Karpas-422 (cell line): ENCODE measurements around the gene DMBX1. TPM values are rescaled to one million over a fixed set of nuclear protein-coding genes. Genes with fewer than 3 reads are reported as not detected.

Experiments
- DNase-seq: peaks from one replicate; pipeline ENCODE4 v3.0.0-alpha.2; 2015
- H2AFZ ChIP-seq: fragments of 200-600 bp; sonication (generic); 2 replicates; pipeline ENCODE4 v1.6.1; 2014; ENCODE audit warnings: antibody characterized with exemption, low read length, mixed read lengths
- H3K27ac ChIP-seq: fragments of 200-600 bp; sonication (generic); 2 replicates; pipeline ENCODE4 v1.5.1; 2014; ENCODE audit warnings: mild to moderate bottlenecking, low read length, moderate library complexity
- H3K27me3 ChIP-seq: fragments of 200-600 bp; sonication (generic); 2 replicates; pipeline ENCODE4 v1.6.1; 2014; ENCODE audit warnings: low read length, mixed read lengths
- H3K36me3 ChIP-seq: fragments of 200-600 bp; sonication (generic); 2 replicates; pipeline ENCODE4 v1.6.1; 2014; ENCODE audit warnings: low read length, mixed read lengths; ENCODE audit not compliant: insufficient read depth
- H3K4me1 ChIP-seq: fragments of 200-600 bp; sonication (generic); 2 replicates; pipeline ENCODE4 v1.6.1; 2014; ENCODE audit warnings: mild to moderate bottlenecking, low read length, mixed read lengths
- H3K4me2 ChIP-seq: fragments of 200-600 bp; sonication (generic); 2 replicates; pipeline ENCODE4 v1.6.1; 2014; ENCODE audit warnings: low read length, low read depth, mild to moderate bottlenecking; ENCODE audit not compliant: poor library complexity, severe bottlenecking
- H3K4me3 ChIP-seq: fragments of 200-600 bp; sonication (generic); 2 replicates; pipeline ENCODE4 v1.5.1; 2014; ENCODE audit warnings: mild to moderate bottlenecking, antibody characterized with exemption, low read length, mixed read lengths
- H3K79me2 ChIP-seq: fragments of 200-600 bp; sonication (generic); 2 replicates; pipeline ENCODE4 v1.6.1; 2014; ENCODE audit warnings: mild to moderate bottlenecking, low read length, mixed read lengths
- H3K9ac ChIP-seq: fragments of 200-600 bp; sonication (generic); 2 replicates; pipeline ENCODE4 v1.6.0; 2014; ENCODE audit warnings: low read length
- H3K9me2 ChIP-seq: fragments of 200-600 bp; sonication (generic), shearing (Covaris generic); replicated peaks from 2 replicates; pipeline ENCODE4 v1.6.0; 2014; ENCODE audit warnings: mild to moderate bottlenecking, low read length, moderate library complexity; ENCODE audit not compliant: insufficient read depth
- H3K9me3 ChIP-seq: fragments of 300-700, 200-600 bp; sonication (generic); 2 replicates; pipeline ENCODE4 v1.6.1; 2014; ENCODE audit warnings: low read length, mixed read lengths
- H4K20me1 ChIP-seq: fragments of 200-600 bp; sonication (generic); 2 replicates; pipeline ENCODE4 v1.6.1; 2014; ENCODE audit warnings: mild to moderate bottlenecking, antibody characterized with exemption, low read length, low read depth; ENCODE audit not compliant: insufficient read depth
- total RNA-seq: library from RNA; depleted of rRNA; stranded (reverse); fragments of >200 nt; shearing (Covaris generic); gene quantifications from 2 replicates; pipeline ENCODE4 v1.2.3, GENCODE V29; 2014; ENCODE audit warnings: low replicate concordance

Gene DMBX1
- total RNA-seq, 1 experiment from 2014 or later, result not detected

DNA sequence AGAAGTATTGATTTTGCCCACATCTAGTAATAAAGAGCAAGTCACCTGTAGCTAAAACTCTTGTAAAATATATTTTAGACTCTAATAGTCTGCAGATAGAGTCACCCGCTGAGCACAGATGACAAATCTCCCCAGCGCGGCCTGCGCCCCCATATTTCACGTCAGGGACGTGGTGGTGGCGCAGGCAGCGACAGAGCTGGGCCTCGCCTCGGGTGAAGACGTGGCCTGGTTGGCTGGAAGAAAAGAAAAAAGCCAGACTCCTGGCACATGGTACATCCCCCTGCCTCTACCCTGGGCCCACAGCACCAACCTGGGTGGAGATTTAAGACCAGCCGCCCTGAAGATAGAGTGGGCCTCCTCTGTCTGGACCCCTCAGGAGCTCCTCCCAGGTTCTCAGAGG is 6.0 kb upstream of the DMBX1 start:
- no peaks in the 10 kb centered on the region for H3K4me1 ChIP-seq
- no peaks in the 10 kb centered on the region for H3K9me3 ChIP-seq
- no peaks in the 10 kb centered on the region for H3K9me2 ChIP-seq
- no peak overlapping the region for H3K27ac ChIP-seq
- no peak for DNase-seq
- no peaks in the 10 kb centered on the region for H4K20me1 ChIP-seq
- H3K9ac ChIP-seq, result no peak overlapping the region
- no peaks in the 10 kb centered on the region for H3K79me2 ChIP-seq
- H3K27me3 ChIP-seq, result no peaks in the 10 kb centered on the region
- no peak overlapping the region for H2AFZ ChIP-seq
- H3K36me3 ChIP-seq, result no peaks in the 10 kb centered on the region
- no peak overlapping the region for H3K4me2 ChIP-seq
- no peak overlapping the region for H3K4me3 ChIP-seq

DNA sequence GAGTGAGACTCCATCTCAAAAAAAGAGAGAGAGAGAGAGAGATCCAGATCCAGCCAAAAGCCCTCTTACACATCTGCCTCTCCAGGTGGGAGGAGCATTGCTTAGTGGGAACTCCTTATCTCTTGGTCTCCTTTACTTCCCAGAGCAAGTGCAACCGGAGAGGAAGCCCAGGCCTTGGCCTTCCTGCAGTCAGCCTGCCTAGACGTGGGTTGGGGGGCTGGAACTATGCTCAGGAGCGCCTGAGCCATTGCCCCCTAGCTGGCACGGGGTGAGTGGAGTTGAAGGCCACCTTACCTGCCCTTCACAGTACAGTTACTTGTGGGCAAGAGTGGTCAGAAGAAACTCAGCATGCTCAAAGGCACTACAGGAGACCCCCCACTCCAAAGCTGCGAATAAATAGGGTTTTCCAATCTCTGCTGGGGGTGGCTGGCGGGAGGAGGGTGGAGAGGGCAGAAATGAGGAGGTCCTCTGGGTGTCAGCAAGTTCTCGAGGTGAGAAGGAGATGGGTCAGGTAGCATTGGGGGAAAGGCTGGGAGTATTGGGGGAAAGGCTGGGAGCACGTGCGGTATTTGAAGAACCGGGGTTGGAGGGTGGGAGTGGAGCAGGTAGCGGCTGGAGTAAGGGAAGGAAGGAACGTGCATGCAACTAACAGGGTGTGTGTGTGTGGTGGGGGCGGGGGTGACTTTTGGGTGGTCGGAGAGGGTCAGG is 4.7 kb upstream of the DMBX1 start:
- Histone ChIP-seq H3K9me3 (no peaks in the 10 kb centered on the region), H3K9ac (no peak overlapping the region), H2AFZ (no peak overlapping the region), H3K79me2 (no peaks in the 10 kb centered on the region), H3K4me1 (no peaks in the 10 kb centered on the region), H3K9me2 (no peaks in the 10 kb centered on the region), H3K36me3 (no peaks in the 10 kb centered on the region), H3K4me3 (no peak overlapping the region), H3K27ac (no peak overlapping the region), H4K20me1 (no peaks in the 10 kb centered on the region), H3K27me3 (no peaks in the 10 kb centered on the region), H3K4me2 (no peak overlapping the region)
- no peak for DNase-seq

DNA sequence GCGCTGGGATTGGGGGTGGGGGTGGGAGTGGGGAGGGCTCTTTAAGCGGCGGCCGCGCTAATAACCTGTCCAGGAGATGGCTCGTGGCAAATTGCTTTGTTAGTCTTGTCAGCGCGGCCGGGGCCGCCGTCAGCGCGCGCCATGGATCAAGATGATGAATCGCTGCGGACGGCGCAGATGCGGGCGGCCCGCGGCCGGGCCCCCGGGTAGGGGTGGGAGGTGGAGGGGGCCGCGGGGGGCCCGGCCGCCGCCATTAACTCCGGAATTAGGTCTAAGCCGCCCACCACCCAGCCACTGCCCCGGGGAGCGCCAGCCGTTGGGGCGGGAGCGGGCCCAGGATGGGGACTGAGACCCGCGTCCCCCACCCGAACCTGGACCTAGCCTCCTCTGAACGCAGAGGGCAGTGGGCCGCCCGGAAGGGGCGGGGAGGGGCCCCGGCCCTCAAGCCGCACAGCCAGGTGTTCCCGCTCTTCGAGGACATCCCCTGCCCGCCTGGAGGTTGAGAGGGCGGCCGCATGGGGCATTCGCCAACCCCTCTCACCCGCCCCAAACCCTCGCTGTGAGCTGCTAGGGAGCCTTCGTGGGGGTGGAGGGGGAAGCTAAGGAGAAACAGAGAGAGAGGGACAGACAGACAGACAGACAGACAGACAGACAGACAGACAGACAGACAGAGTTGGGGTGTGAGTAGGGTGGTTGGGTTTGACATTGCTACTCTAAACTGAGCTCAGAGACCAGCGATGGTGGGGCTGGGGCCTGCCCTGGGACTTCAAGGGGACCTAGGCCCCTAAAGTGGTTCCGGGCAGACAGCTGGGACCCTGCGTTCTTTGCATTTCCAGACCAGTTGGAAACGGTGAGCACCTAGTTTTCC is 3.8 kb upstream of the DMBX1 start:
- Histone ChIP-seq H3K79me2 (no peaks in the 10 kb centered on the region), H2AFZ (no peak overlapping the region), H3K27ac (no peak overlapping the region), H3K9me3 (no peaks in the 10 kb centered on the region), H3K4me1 (no peaks in the 10 kb centered on the region), H4K20me1 (no peaks in the 10 kb centered on the region), H3K27me3 (no peaks in the 10 kb centered on the region), H3K9me2 (no peaks in the 10 kb centered on the region), H3K9ac (no peak overlapping the region), H3K4me3 (no peak overlapping the region), H3K36me3 (no peaks in the 10 kb centered on the region), H3K4me2 (no peak overlapping the region)
- DNase-seq, result no peak

DNA sequence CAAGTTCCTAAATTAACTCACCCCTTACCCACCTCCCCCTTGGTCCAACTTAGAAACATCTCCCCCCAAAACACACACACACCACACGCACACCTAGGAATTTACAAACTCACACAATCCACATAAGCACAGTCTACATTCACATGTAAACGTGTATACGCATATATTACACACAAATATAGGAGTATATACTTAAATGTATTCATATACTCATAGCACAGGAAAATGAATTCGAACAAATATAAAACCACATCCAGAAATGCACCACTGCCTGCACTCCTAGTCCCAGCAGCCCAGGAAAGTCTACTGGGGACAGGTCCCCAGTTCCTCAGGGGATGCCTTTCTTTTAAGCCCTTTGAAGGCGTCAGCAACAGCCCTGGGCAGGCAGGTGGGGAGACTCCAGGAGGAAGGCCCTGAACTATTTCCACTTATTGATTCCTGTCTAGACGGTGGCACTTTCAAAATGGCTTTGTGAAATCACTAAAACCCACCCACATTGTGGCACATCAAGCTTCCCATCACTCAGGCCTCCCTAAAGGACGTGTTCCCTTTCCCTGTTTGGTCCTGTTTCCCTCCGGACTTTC is 3.1 kb upstream of the DMBX1 start:
- no peak overlapping the region for H3K9ac ChIP-seq
- no peaks in the 10 kb centered on the region for H3K9me3 ChIP-seq
- H3K4me3 ChIP-seq, result no peak overlapping the region
- H4K20me1 ChIP-seq, result no peaks in the 10 kb centered on the region
- H3K79me2 ChIP-seq, result no peaks in the 10 kb centered on the region
- no peaks in the 10 kb centered on the region for H3K4me1 ChIP-seq
- H3K27ac ChIP-seq, result no peak overlapping the region
- no peak overlapping the region for H3K4me2 ChIP-seq
- no peak overlapping the region for H2AFZ ChIP-seq
- H3K36me3 ChIP-seq, result no peaks in the 10 kb centered on the region
- H3K27me3 ChIP-seq, result no peaks in the 10 kb centered on the region
- DNase-seq, result no peak
- H3K9me2 ChIP-seq, result no peaks in the 10 kb centered on the region

GRCh38 chr1:46487818-46488218 is 1.8 kb upstream of the DMBX1 start:
- H3K27ac ChIP-seq, result no peak overlapping the region

DNA sequence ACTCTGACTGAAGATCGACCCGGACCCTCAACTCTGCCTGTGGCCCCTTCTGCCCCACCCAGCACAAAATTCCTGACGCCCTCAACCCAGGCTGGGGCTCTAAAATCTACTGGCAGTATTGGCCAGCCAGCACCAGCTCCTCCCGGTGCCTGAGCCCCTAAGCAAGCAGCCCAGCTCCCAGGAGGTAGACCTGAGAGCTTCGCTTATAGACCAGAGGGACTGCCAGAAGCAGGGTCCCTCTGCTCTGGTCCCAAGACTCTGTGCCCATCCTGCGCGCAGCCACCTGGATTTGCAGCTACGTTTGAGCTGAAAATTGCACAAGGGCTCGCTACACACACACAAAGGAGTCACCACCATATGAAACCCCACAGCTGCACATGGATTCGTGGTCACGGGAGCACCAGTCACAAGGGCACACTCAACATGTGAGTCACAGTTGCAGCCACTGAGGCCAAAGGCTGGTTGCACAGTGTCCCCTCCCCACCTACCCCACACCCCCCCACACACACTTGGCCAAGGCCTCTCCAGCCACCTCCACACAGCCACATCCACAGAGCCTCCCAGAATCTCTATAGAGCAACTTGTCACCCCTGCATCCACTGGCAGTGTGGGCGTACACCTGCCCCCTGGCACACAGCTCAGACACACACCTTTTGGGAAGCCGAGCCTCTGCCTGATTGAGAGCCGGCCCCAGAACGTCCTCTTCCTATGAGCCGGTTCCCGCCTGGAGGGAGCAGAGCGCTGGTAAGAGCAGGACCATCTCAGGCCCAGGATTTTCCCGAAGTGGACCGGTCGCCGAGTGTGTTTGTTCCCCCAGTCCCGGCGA is 1.1 kb upstream of the DMBX1 start:
- Histone ChIP-seq H3K79me2 (no peaks in the 10 kb centered on the region), H3K27ac (no peak overlapping the region), H2AFZ (no peak overlapping the region), H3K36me3 (no peaks in the 10 kb centered on the region), H3K4me1 (no peaks in the 10 kb centered on the region), H4K20me1 (no peaks in the 10 kb centered on the region), H3K9ac (no peak overlapping the region), H3K9me2 (no peaks in the 10 kb centered on the region), H3K27me3 (no peaks in the 10 kb centered on the region), H3K4me2 (no peak overlapping the region), H3K9me3 (no peaks in the 10 kb centered on the region), H3K4me3 (no peak overlapping the region)
- no peak for DNase-seq

More at GRCh38 chr1:46487818-46488218, 1.8 kb upstream of the DMBX1 start:
- peak; percentile 66 for DNase-seq
- Histone ChIP-seq H3K4me2 (no peak overlapping the region), H3K36me3 (no peaks in the 10 kb centered on the region), H4K20me1 (no peaks in the 10 kb centered on the region), H3K4me3 (no peak overlapping the region), H3K9ac (no peak overlapping the region), H3K9me3 (no peaks in the 10 kb centered on the region), H3K9me2 (no peaks in the 10 kb centered on the region), H3K79me2 (no peaks in the 10 kb centered on the region), H2AFZ (no peak overlapping the region), H3K4me1 (no peaks in the 10 kb centered on the region), H3K27me3 (no peaks in the 10 kb centered on the region)

GRCh38 chr1:46489169-46489637 is 433 bp upstream of the DMBX1 start:
- no peaks in the 10 kb centered on the region for H3K79me2 ChIP-seq
- no peaks in the 10 kb centered on the region for H3K9me3 ChIP-seq
- H3K4me1 ChIP-seq, result no peaks in the 10 kb centered on the region
- no peak overlapping the region for H3K27ac ChIP-seq
- H3K9me2 ChIP-seq, result no peaks in the 10 kb centered on the region
- H3K27me3 ChIP-seq, result no peaks in the 10 kb centered on the region
- no peak overlapping the region for H3K4me3 ChIP-seq
- no peak overlapping the region for H2AFZ ChIP-seq
- H4K20me1 ChIP-seq, result no peaks in the 10 kb centered on the region
- no peak for DNase-seq
- H3K4me2 ChIP-seq, result peak overlapping the region; percentile 7
- H3K9ac ChIP-seq, result no peak overlapping the region
- no peaks in the 10 kb centered on the region for H3K36me3 ChIP-seq

- Histone ChIP-seq H3K4me3 (no peak overlapping the region), H2AFZ (no peak overlapping the region), H3K9me2 (no peaks in the 10 kb centered on the region), H3K79me2 (no peaks in the 10 kb centered on the region), H3K27ac (no peak overlapping the region), H3K27me3 (no peaks in the 10 kb centered on the region), H3K4me2 (no peak overlapping the region), H3K36me3 (no peaks in the 10 kb centered on the region), H3K4me1 (no peaks in the 10 kb centered on the region), H4K20me1 (no peaks in the 10 kb centered on the region), H3K9me3 (no peaks in the 10 kb centered on the region), H3K9ac (no peak overlapping the region)
- DNase-seq, result no peak
Measured at GRCh38 chr1:46490406-46490655, 695 bp downstream of the DMBX1 start.
